Heart left ventricle (tissue), 13 donors: Measurements from ENCODE around the gene PLA2G2F.

ENCODE experiments used
- CTCF ChIP-seq, 12 donors: fragments of 200-600 bp; sonication (generic) in 4 of 12; IDR thresholded peaks; one replicate each; pipeline versions ENCODE4 v1.5.0 to v1.8.0; 2018 to 2022; ENCODE audit warnings: antibody characterized with exemption in 12 of 12, mild to moderate bottlenecking in 5 of 12
- POLR2A ChIP-seq, 2 donors: fragments of 450-650 bp; IDR thresholded peaks; one replicate each; pipeline ENCODE4 v1.6.1; 2017; ENCODE audit warnings: antibody characterized with exemption in 2 of 2, mild to moderate bottlenecking in 2 of 2, moderate library complexity in 2 of 2
- donor health status: ischemic (EF 13 %, LVEDD 7.1; RV severe dilation, severe dysfunction).
- donor health status: DM: no; HTN: yes; CAD: no.
- donor health status: DM: no; HTN: no; CAD: no.
- donor health status: ischemic (EF 25% LVEDD 6.9; RV normal size, moderate dysfunction).
- donor health status: ischemic (EF 25% LVEDD 5.7; RV mildly dilated, moderate dysfunction).
- donor health status: ischemic (EF 35%, LVEDD 5.7; RV mildly dilated, moderate dysfunction).
- donor health status: nonischemic (EF 11% LVEDD 7.7; RV severe dilation, severe dysfunction).
- donor health status: DM: yes; HTN: yes; CAD: no.
- donor health status: PGD.
- donor health status: ischemic (EF 29% LVEDD 5.4; RV normal size, mild dysfunction).
- donor health status: nonischemic (EF 23%, LVEDD 6.1; RV moderate dilation, normal function).

GRCh38 chr1:20187813-20188454 lies 48.8 kb downstream of the PLA2G2F start:
- TF ChIP-seq CTCF (IDR thresholded peaks at IDR 0.05) (no peak), POLR2A (IDR thresholded peaks at IDR 0.05) (no peak)
